ENCODE measurements around the gene AMZ1. TPM values are rescaled to one million over a fixed set of nuclear protein-coding genes. Genes with fewer than 3 reads are reported as not detected.

Gene AMZ1
- total and polyA plus RNA-seq, 7 donors = under 0.01 to 1.4 (median 0.28) TPM; not detected in 3

DNA sequence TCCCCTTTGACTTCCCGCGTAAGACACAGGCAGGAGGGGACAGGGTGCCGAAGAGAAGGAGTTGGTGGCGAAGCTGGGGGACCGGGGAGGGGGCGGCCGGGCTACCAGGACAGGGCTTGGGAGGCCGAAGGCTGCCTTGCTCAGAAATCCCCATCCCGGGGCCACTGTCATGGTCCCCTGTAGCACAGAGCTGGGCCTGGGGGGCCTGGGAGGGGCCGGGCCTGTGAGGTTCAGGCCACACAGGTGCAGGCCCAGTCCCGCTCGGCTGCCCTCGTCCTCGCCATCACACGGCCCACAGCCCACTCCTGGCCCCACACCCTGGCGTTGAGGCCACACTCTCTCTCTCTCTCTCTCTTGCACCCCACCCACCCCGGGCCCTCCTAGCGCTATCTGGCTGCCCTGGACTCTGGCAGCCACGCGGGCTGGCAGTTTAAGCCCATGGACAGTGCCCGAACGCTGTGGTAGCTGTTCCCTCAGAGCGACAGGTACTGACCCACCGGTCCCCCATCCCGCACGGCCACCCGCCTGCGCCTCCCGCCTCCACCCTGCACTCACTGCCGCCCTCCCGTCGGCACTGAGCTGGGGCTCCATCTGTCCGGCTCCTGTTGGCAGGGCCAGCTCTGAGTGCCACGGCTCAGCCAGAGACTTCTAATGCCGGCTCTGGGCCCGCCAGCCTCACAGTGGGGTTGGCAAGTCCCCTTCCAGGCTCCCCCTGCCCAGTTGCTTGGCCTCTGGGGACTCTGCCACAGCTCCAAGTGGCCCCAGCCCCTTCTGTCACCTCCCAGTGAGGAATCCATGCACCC is 28.2 kb upstream of the AMZ1 start:
- intact Hi-C loops (cut with DNase I) = no loop called here
- TF ChIP-seq POLR2AphosphoS5 (IDR thresholded peaks at IDR 0.05) (no peak), POLR2A (IDR thresholded peaks at IDR 0.05) (no peak), CTCF (IDR thresholded peaks at IDR 0.05) (no peak), EP300 (IDR thresholded peaks at IDR 0.05) (no peak)
- Histone ChIP-seq H3K27me3 (no peaks in the 10 kb centered on the region), H3K4me1 (peaks cover 0 to 10% (median 0%) of the 10 kb centered on the region in 4 donors), H3K36me3 (peaks cover 0 to 29% (median 9%) of the 10 kb centered on the region in 4 donors), H3K4me3 (no peak overlapping the region), H3K9me3 (no peaks in the 10 kb centered on the region), H3K27ac (no peak overlapping the region)
- no peak for DNase-seq
- 91 to 92% methylated on average over 36 of the region's 36 CpGs for WGBS, 2 donors

DNA sequence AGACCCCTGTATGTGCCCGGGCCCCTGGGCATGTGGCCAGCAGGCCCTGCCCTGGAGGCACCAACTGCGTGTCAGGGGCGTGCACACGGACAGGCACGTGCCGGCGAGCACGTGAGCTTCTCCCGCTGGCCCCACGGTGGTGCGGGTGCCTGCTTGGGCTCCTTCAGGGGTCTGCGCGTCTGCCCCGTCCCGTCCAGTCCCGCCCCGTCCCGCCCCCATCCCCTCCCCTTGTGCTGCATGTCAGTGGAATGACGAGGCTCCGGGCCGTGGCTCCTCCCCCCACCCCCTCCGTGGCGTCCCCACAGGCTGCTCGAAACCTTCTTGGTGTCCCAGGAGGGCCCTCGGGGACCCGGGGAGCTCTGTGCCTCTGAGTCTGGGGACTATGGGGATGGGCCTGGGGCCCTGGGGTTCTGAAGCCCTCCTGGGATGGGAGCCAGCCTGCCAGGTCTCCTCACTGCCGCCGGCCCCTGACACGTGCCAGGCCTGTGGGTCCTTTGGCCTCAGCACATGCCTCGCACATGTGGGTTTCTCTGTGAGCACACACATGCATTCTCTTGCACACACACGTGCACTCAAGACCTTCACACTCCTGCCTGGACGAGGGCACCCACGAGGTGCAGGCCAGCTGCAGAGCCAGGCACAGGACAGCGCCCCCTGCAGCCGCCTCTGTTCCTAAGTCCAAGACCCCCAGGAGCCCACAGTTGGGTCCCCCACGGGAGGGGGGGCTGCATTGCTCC is 27.5 kb upstream of the AMZ1 start:
- TF ChIP-seq POLR2A (IDR thresholded peaks at IDR 0.05) (no peak), CTCF (IDR thresholded peaks at IDR 0.05) (no peak), POLR2AphosphoS5 (IDR thresholded peaks at IDR 0.05) (no peak), EP300 (IDR thresholded peaks at IDR 0.05) (no peak)
- Histone ChIP-seq H3K4me3 (no peak overlapping the region), H3K9me3 (no peaks in the 10 kb centered on the region), H3K27ac (no peak overlapping the region), H3K36me3 (peaks cover 0 to 29% (median 9%) of the 10 kb centered on the region in 4 donors), H3K4me1 (peaks cover 0 to 10% (median 0%) of the 10 kb centered on the region in 4 donors), H3K27me3 (no peaks in the 10 kb centered on the region)
- intact Hi-C loops (cut with DNase I) = no loop called here
- 86% methylated on average over 36 of the region's 36 CpGs for WGBS, 2 donors
- DNase-seq = no peak

DNA sequence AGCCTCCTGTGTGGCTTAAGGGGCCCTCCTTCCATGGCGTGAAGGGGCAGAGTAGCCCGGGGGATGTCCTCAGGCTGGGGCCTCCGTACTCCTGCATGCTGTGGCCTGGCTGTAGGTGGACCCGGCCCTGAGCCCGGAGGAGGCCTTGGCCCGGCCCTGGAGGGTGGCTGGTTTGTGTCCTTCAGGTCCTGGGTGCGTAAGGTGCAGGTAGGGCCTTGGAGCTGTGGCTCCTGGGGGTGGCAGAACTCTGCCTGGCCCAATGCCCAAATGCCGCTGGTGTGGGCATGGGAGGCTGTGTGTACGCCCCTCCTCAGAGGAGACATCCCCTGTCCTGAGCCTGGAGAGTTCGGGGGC is 26.9 kb upstream of the AMZ1 start:
- Histone ChIP-seq H3K36me3 (peaks cover 0 to 27% (median 8%) of the 10 kb centered on the region in 4 donors), H3K4me3 (no peak overlapping the region), H3K27ac (no peak overlapping the region), H3K9me3 (no peaks in the 10 kb centered on the region), H3K4me1 (peaks cover 0 to 10% (median 0%) of the 10 kb centered on the region in 4 donors), H3K27me3 (no peaks in the 10 kb centered on the region)
- WGBS, 2 donors = 85 to 94% methylated on average over 10 of the region's 10 CpGs
- intact Hi-C loops (cut with DNase I) = no loop called here
- DNase-seq = no peak
- TF ChIP-seq POLR2AphosphoS5 (IDR thresholded peaks at IDR 0.05) (no peak), POLR2A (IDR thresholded peaks at IDR 0.05) (no peak), EP300 (IDR thresholded peaks at IDR 0.05) (no peak), CTCF (IDR thresholded peaks at IDR 0.05) (no peak)

GRCh38 chr7:2661602-2662272 is 26.3 kb upstream of the AMZ1 start:
- H3K27ac ChIP-seq = no peak overlapping the region

More at GRCh38 chr7:2661602-2662272, 26.3 kb upstream of the AMZ1 start:
- TF ChIP-seq EP300 (IDR thresholded peaks at IDR 0.05) (no peak), POLR2A (IDR thresholded peaks at IDR 0.05) (no peak), POLR2AphosphoS5 (IDR thresholded peaks at IDR 0.05) (no peak), CTCF (IDR thresholded peaks at IDR 0.05) (no peak)
- no peak for DNase-seq
- intact Hi-C loops (cut with DNase I) = no loop called here
- 47 to 89% methylated on average over 43 of the region's 43 CpGs for WGBS, 2 donors
- Histone ChIP-seq H3K4me1 (peaks cover 0 to 10% (median 0%) of the 10 kb centered on the region in 4 donors), H3K9me3 (no peaks in the 10 kb centered on the region), H3K27me3 (no peaks in the 10 kb centered on the region), H3K4me3 (no peak overlapping the region), H3K36me3 (peaks cover 0 to 21% (median 6%) of the 10 kb centered on the region in 4 donors)

Measured in sigmoid colon (tissue), 7 donors.